ENCODE measurements around the gene EYA2. TPM values are rescaled to one million over a fixed set of nuclear protein-coding genes. Genes with fewer than 3 reads are reported as not detected.

EYA2 gene
- total RNA-seq, 1 experiment from 2014 or later: 0.74 TPM

DNA sequence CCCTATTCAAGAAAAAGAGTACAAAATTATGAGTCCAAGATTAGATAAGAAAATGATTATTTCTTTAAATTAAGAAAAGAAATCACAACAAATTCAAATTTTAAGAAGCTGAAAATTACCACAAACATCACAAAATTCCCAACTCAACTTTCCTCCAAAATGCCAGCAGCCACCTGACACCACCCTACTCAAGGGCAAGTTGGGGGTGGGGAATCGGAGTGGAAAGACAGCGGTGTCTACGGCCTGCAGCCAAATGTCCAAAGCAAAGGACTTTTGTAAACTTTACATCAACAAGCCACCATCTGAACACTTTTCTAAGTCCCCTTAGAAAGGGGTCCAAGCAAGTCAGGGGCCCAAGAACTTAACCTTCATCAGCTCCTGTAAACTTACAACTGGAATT is 1.6 kb upstream of the EYA2 start:
- Histone ChIP-seq H3K18ac (ENCODE audit: insufficient read length, low read depth, low read length) (no peak overlapping the region), H3K79me2 (ENCODE audit: insufficient read depth, low read length) (no peaks in the 10 kb centered on the region), H3K27me3 (ENCODE audit: insufficient read depth, low read length) (peaks cover 16% of the 10 kb centered on the region; the same call in 1 of the 2 replicates), H2BK12ac (ENCODE audit: insufficient read length, low read depth, low read length) (no peak overlapping the region), H3K9me3 (ENCODE audit: control insufficient read depth, low read depth, low read length) (no peaks in the 10 kb centered on the region), H3K14ac (ENCODE audit: insufficient read depth, low read length) (no peak overlapping the region), H4K5ac (ENCODE audit: insufficient read length, low read depth, low read length) (no peak overlapping the region), H4K8ac (replicated peaks; ENCODE audit: insufficient read length, low read depth, low read length) (no peak overlapping the region), H3K4me1 (ENCODE audit: insufficient read depth, low read length) (no peaks in the 10 kb centered on the region), H4K20me1 (ENCODE audit: control insufficient read depth, insufficient read depth, insufficient read length) (no peaks in the 10 kb centered on the region), H3K9ac (ENCODE audit: extremely low read depth, insufficient read length, low read length) (no peak overlapping the region), H2AFZ (ENCODE audit: low read length) (no peak overlapping the region), H3K4me2 (ENCODE audit: insufficient read depth, insufficient read length, low read length) (no peak overlapping the region), H2BK20ac (ENCODE audit: low read depth, low read length, poor library complexity, severe bottlenecking) (no peak overlapping the region), H3K79me1 (ENCODE audit: insufficient read depth, low read depth, low read length, poor library complexity, severe bottlenecking) (no peaks in the 10 kb centered on the region), H2AK5ac (ENCODE audit: insufficient read length, low read length) (no peak overlapping the region), H3K23me2 (ENCODE audit: insufficient read length, low read depth, low read length, poor library complexity, severe bottlenecking) (peaks cover 11% of the 10 kb centered on the region), H3K4ac (ENCODE audit: low read depth, low read length) (no peak overlapping the region), H4K91ac (ENCODE audit: insufficient read length, low read depth, low read length) (no peak overlapping the region), H3K56ac (ENCODE audit: insufficient read length, low read depth, low read length) (no peak overlapping the region), H3T11ph (ENCODE audit: low read length) (no peak overlapping the region), H3K23ac (ENCODE audit: insufficient read length, low read depth, low read length) (no peak overlapping the region), H2BK120ac (ENCODE audit: low read depth, low read length, poor library complexity, severe bottlenecking) (no peak overlapping the region), H2BK5ac (ENCODE audit: insufficient read length, low read length) (no peak overlapping the region), H3K27ac (ENCODE audit: insufficient read length, low read depth, low read length) (no peak overlapping the region), H2BK15ac (ENCODE audit: low read depth, low read length) (no peak overlapping the region)
- Mint-ChIP-seq H3K27me3 (ENCODE audit: low read depth) (peaks cover 67% of the 10 kb centered on the region), H3K4me1 (peaks cover 26 to 30% of the 10 kb centered on the region in 2 experiments), H3K4me3 (no peak overlapping the region), H3K36me3 (ENCODE audit: insufficient read depth in 1 of 3, low read depth in 3 of 3) (peaks cover 0 to 7% (median 5%) of the 10 kb centered on the region in 3 experiments; a peak in 4 of 7 replicates), H3K9me3 (peaks cover 7 to 9% of the 10 kb centered on the region in 2 experiments), H3K27ac (no peak overlapping the region)
- no CpG with 5 or more reads among the region's 3 CpGs for whole genome bisulfite sequencing (ENCODE audit: extremely low coverage, insufficient read length, low lambda C conversion rate)
- TF ChIP-seq, protein P1, sequence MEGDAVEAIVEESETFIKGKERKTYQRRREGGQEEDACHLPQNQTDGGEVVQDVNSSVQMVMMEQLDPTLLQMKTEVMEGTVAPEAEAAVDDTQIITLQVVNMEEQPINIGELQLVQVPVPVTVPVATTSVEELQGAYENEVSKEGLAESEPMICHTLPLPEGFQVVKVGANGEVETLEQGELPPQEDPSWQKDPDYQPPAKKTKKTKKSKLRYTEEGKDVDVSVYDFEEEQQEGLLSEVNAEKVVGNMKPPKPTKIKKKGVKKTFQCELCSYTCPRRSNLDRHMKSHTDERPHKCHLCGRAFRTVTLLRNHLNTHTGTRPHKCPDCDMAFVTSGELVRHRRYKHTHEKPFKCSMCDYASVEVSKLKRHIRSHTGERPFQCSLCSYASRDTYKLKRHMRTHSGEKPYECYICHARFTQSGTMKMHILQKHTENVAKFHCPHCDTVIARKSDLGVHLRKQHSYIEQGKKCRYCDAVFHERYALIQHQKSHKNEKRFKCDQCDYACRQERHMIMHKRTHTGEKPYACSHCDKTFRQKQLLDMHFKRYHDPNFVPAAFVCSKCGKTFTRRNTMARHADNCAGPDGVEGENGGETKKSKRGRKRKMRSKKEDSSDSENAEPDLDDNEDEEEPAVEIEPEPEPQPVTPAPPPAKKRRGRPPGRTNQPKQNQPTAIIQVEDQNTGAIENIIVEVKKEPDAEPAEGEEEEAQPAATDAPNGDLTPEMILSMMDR (conservative IDR thresholded peaks at IDR 0.05): no peak
- DNase-seq: no peak
